ENCODE data around the gene CSTB. TPM values are rescaled to one million over a fixed set of nuclear protein-coding genes. Genes with fewer than 3 reads are reported as not detected.

The CSTB gene
- total RNA-seq, 2 donors from 2014 or later: 2.3 to 8.4 TPM

GRCh38 chr21:43779660-43780059 lies 3.6 kb upstream of the CSTB start:
- ATAC-seq (ENCODE audit: insufficient number of reproducible peaks, low FRiP score, low read depth): no peak
- no peak for TF ChIP-seq CTCF (IDR thresholded peaks at IDR 0.05)
- no peak for DNase-seq (ENCODE audit: low spot score)
- no peak overlapping the region for H3K27ac ChIP-seq
- no peaks in the 10 kb centered on the region for H3K36me3 ChIP-seq
- H3K27me3 ChIP-seq (replicated peaks; ENCODE audit: insufficient read depth): no peaks in the 10 kb centered on the region
- H3K4me3 ChIP-seq: no peak overlapping the region
- H3K4me1 ChIP-seq (ENCODE audit: control insufficient read depth in 1 of 2, low read depth in 2 of 2): peaks cover 8% of the 10 kb centered on the region in 2 donors
- H3K9me3 ChIP-seq: no peaks in the 10 kb centered on the region

- DNase-seq (ENCODE audit: low spot score): no peak
- no peak for ATAC-seq (ENCODE audit: insufficient number of reproducible peaks, low FRiP score, low read depth)
- Histone ChIP-seq H3K4me3 (no peak overlapping the region), H3K36me3 (peaks cover 3% of the 10 kb centered on the region), H3K4me1 (ENCODE audit: control insufficient read depth in 1 of 2, low read depth in 2 of 2) (peaks cover 9 to 16% of the 10 kb centered on the region in 2 donors), H3K27ac (no peak overlapping the region), H3K9me3 (no peaks in the 10 kb centered on the region), H3K27me3 (replicated peaks; ENCODE audit: insufficient read depth) (no peaks in the 10 kb centered on the region)
- no peak for TF ChIP-seq CTCF (IDR thresholded peaks at IDR 0.05)
Measured at GRCh38 chr21:43778469-43779335, 2.6 kb upstream of the CSTB start.

GRCh38 chr21:43777953-43778352 lies 1.8 kb upstream of the CSTB start:
- H3K36me3 ChIP-seq: peaks cover 10% of the 10 kb centered on the region
- H3K4me1 ChIP-seq (ENCODE audit: control insufficient read depth in 1 of 2, low read depth in 2 of 2): peaks cover 9 to 16% of the 10 kb centered on the region in 2 donors
- DNase-seq (ENCODE audit: low spot score) (no peak), ATAC-seq (ENCODE audit: insufficient number of reproducible peaks, low FRiP score, low read depth) (no peak)
- H3K4me3 ChIP-seq: no peak overlapping the region
- H3K27ac ChIP-seq: no peak overlapping the region
- TF ChIP-seq CTCF (IDR thresholded peaks at IDR 0.05): no peak
- H3K9me3 ChIP-seq: no peaks in the 10 kb centered on the region
- no peaks in the 10 kb centered on the region for H3K27me3 ChIP-seq (replicated peaks; ENCODE audit: insufficient read depth)

- H3K9me3 ChIP-seq: no peaks in the 10 kb centered on the region
- peak overlapping the region in 1 of 2 donors; percentile 81 for H3K27ac ChIP-seq
- H3K4me3 ChIP-seq: peak overlapping the region; percentile 98
- DNase-seq (ENCODE audit: low spot score) (no peak), ATAC-seq (ENCODE audit: insufficient number of reproducible peaks, low FRiP score, low read depth) (no peak)
- H3K27me3 ChIP-seq (replicated peaks; ENCODE audit: insufficient read depth): no peaks in the 10 kb centered on the region
- peaks cover 13% of the 10 kb centered on the region for H3K36me3 ChIP-seq
- peaks cover 9 to 16% of the 10 kb centered on the region in 2 donors for H3K4me1 ChIP-seq (ENCODE audit: control insufficient read depth in 1 of 2, low read depth in 2 of 2)
- TF ChIP-seq CTCF (IDR thresholded peaks at IDR 0.05): no peak
Measured at GRCh38 chr21:43775190-43775589, 918 bp downstream of the CSTB start.

GRCh38 chr21:43774163-43774562 lies 1.9 kb downstream of the CSTB start:
- Histone ChIP-seq H3K27me3 (replicated peaks; ENCODE audit: insufficient read depth) (no peaks in the 10 kb centered on the region), H3K36me3 (peaks cover 13% of the 10 kb centered on the region), H3K4me3 (no peak overlapping the region), H3K4me1 (ENCODE audit: control insufficient read depth in 1 of 2, low read depth in 2 of 2) (peaks cover 9 to 16% of the 10 kb centered on the region in 2 donors), H3K9me3 (no peaks in the 10 kb centered on the region), H3K27ac (no peak overlapping the region)
- no peak for TF ChIP-seq CTCF (IDR thresholded peaks at IDR 0.05)
- no peak for ATAC-seq (ENCODE audit: insufficient number of reproducible peaks, low FRiP score, low read depth)
- DNase-seq (ENCODE audit: low spot score): no peak

All from thoracic aorta (tissue), 2 donors.